Astrocyte (in vitro differentiated cells and primary cell): ENCODE measurements around the gene OXCT1. TPM values are rescaled to one million over a fixed set of nuclear protein-coding genes. Genes with fewer than 3 reads are reported as not detected.

ENCODE experiments used
- DNase-seq: peaks from one replicate; pipeline ENCODE4 v3.0.0-alpha.2; 2010; ENCODE audit warnings: low read depth
- FAIRE-seq: peaks from 2 replicates; lab custom pipeline; 2011; peaks lifted over from hg19 to GRCh38; lab: Jason Lieb, UNC
- H2AFZ ChIP-seq: 2 replicates; pipeline ENCODE4 v1.6.0; 2012; ENCODE audit warnings: low read depth, low read length, inconsistent platforms
- H3K27ac ChIP-seq: 2 replicates; pipeline ENCODE4 v1.5.1; 2011; ENCODE audit warnings: low read depth, low read length, inconsistent platforms
- H3K27me3 ChIP-seq: 2 replicates; pipeline ENCODE4 v1.6.0; 2011; ENCODE audit warnings: low read length, inconsistent platforms; ENCODE audit not compliant: insufficient read depth
- H3K36me3 ChIP-seq: 2 replicates; pipeline ENCODE4 v1.5.1; 2011; ENCODE audit warnings: low read length, inconsistent platforms; ENCODE audit not compliant: insufficient read depth
- H3K4me1 ChIP-seq: 2 replicates; pipeline ENCODE4 v1.5.1; 2011; ENCODE audit warnings: low read length, inconsistent platforms; ENCODE audit not compliant: insufficient read depth
- H3K4me2 ChIP-seq: 2 replicates; pipeline ENCODE4 v1.6.0; 2012; ENCODE audit warnings: low read length, inconsistent platforms
- H3K4me3 ChIP-seq: 2 replicates; pipeline ENCODE4 v1.5.1; 2011; ENCODE audit warnings: low read depth, mild to moderate bottlenecking, low read length, inconsistent platforms; ENCODE audit not compliant: insufficient read depth
- H3K79me2 ChIP-seq: 2 replicates; pipeline ENCODE4 v1.6.0; 2012; ENCODE audit warnings: mild to moderate bottlenecking, low read length, inconsistent platforms; ENCODE audit not compliant: insufficient read depth
- H3K9ac ChIP-seq: 2 replicates; pipeline ENCODE4 v1.6.0; 2012; ENCODE audit warnings: mild to moderate bottlenecking, low read length, inconsistent platforms
- H3K9me3 ChIP-seq: 2 replicates; pipeline ENCODE4 v1.5.1; 2012; ENCODE audit warnings: low read depth, mild to moderate bottlenecking, low read length, inconsistent platforms; ENCODE audit not compliant: insufficient read depth
- H4K20me1 ChIP-seq: 2 replicates; pipeline ENCODE4 v1.6.0; 2012; ENCODE audit warnings: low read length, inconsistent platforms; ENCODE audit not compliant: insufficient read depth
- H3K27ac Mint-ChIP-seq: one replicate; pipeline ENCODE4 v1.8.0; 2021; ENCODE audit warnings: mild to moderate bottlenecking, mixed read lengths; ENCODE audit not compliant: unreplicated experiment
- H3K27me3 Mint-ChIP-seq: one replicate; pipeline ENCODE4 v1.8.0; 2021; ENCODE audit warnings: low read depth, mixed read lengths; ENCODE audit not compliant: unreplicated experiment
- H3K36me3 Mint-ChIP-seq: one replicate; pipeline ENCODE4 v1.8.0; 2021; ENCODE audit warnings: low read depth, mixed read lengths; ENCODE audit not compliant: unreplicated experiment
- H3K4me1 Mint-ChIP-seq: one replicate; pipeline ENCODE4 v1.8.0; 2021; ENCODE audit warnings: low read depth, mixed read lengths; ENCODE audit not compliant: unreplicated experiment
- H3K4me3 Mint-ChIP-seq: one replicate; pipeline ENCODE4 v1.8.0; 2021; ENCODE audit warnings: mild to moderate bottlenecking, moderate library complexity, mixed read lengths; ENCODE audit not compliant: unreplicated experiment
- H3K9me3 Mint-ChIP-seq: one replicate; pipeline ENCODE4 v1.8.0; 2021; ENCODE audit warnings: mild to moderate bottlenecking, mixed read lengths; ENCODE audit not compliant: unreplicated experiment
- EZH2 ChIP-seq: IDR thresholded peaks from 2 replicates; pipeline ENCODE4 v1.6.1; 2012; ENCODE audit warnings: mild to moderate bottlenecking, low read length, inconsistent platforms; ENCODE audit not compliant: insufficient read depth
- total RNA-seq: library from RNA; stranded (reverse); gene quantifications from 2 replicates; pipeline ENCODE4 v1.2.1, GENCODE V29; 2021
- TF ChIP-seq, protein P1 (sequence below): IDR thresholded peaks from 2 replicates; pipeline ENCODE4 v1.5.1; 2011; ENCODE audit warnings: low read depth, mild to moderate bottlenecking, inconsistent platforms, low read length, moderate library complexity; ENCODE audit not compliant: insufficient read depth

Gene OXCT1
- total RNA-seq, 1 donor from 2014 or later: 24.9 TPM

DNA sequence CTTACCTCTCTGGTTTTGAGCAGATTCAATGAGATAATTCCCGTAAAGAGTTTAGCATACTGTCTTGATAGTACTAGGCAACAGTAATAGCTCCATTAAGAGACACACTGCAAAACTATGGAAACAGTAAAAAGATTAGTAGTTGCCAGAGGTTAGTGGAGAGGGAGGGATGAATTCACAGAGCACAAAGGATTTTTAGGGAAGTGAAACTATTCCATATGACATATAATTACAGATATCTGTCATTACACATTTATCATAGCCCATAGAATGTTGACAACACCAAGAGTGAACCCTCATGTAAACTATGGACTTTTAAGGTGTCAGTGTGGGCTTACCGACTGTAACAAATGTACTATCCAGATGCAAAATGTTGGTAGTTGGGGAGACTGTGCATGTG, 183.5 kb downstream of the OXCT1 start:
- no peak for TF ChIP-seq EZH2
- TF ChIP-seq, protein P1, sequence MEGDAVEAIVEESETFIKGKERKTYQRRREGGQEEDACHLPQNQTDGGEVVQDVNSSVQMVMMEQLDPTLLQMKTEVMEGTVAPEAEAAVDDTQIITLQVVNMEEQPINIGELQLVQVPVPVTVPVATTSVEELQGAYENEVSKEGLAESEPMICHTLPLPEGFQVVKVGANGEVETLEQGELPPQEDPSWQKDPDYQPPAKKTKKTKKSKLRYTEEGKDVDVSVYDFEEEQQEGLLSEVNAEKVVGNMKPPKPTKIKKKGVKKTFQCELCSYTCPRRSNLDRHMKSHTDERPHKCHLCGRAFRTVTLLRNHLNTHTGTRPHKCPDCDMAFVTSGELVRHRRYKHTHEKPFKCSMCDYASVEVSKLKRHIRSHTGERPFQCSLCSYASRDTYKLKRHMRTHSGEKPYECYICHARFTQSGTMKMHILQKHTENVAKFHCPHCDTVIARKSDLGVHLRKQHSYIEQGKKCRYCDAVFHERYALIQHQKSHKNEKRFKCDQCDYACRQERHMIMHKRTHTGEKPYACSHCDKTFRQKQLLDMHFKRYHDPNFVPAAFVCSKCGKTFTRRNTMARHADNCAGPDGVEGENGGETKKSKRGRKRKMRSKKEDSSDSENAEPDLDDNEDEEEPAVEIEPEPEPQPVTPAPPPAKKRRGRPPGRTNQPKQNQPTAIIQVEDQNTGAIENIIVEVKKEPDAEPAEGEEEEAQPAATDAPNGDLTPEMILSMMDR: no peak
- H3K27ac ChIP-seq: no peak overlapping the region
- H4K20me1 ChIP-seq: no peaks in the 10 kb centered on the region
- H3K4me1 Mint-ChIP-seq: no peaks in the 10 kb centered on the region
- no peaks in the 10 kb centered on the region for H3K36me3 Mint-ChIP-seq
- H3K36me3 ChIP-seq: no peaks in the 10 kb centered on the region
- H3K79me2 ChIP-seq: no peaks in the 10 kb centered on the region
- no peak overlapping the region for H2AFZ ChIP-seq
- no peak overlapping the region for H3K9ac ChIP-seq
- no peak overlapping the region for H3K4me2 ChIP-seq
- H3K9me3 Mint-ChIP-seq: no peaks in the 10 kb centered on the region
- H3K27me3 Mint-ChIP-seq: no peaks in the 10 kb centered on the region
- H3K27me3 ChIP-seq: no peaks in the 10 kb centered on the region
- H3K4me3 Mint-ChIP-seq: no peak overlapping the region
- no peaks in the 10 kb centered on the region for H3K4me1 ChIP-seq
- no peak for DNase-seq
- H3K4me3 ChIP-seq: no peak overlapping the region
- no peaks in the 10 kb centered on the region for H3K9me3 ChIP-seq
- H3K27ac Mint-ChIP-seq: no peak overlapping the region
- FAIRE-seq: no peak

DNA sequence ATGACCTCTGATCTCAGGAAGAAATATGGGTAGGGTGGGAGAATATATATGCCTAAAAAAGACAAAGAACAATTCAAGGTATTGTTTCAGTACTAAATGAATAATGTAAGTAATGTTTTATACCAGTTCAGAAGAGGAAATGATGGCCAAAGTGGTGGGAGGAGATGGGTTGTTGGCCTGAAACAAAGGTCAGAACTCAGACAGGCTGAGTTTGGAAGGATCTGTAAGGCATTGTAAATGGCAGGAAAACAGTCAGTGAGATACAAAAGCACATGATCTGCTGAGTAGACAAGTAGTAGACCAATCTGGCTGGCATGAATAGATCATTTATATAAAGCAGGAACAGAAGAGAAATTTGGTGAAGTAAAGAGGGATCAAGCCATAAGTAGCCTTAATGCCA, 184.0 kb downstream of the OXCT1 start:
- Histone ChIP-seq H3K27ac (no peak overlapping the region), H3K27me3 (no peaks in the 10 kb centered on the region), H3K36me3 (no peaks in the 10 kb centered on the region), H3K4me1 (no peaks in the 10 kb centered on the region), H2AFZ (no peak overlapping the region), H3K4me3 (no peak overlapping the region), H3K9me3 (no peaks in the 10 kb centered on the region), H4K20me1 (no peaks in the 10 kb centered on the region), H3K4me2 (no peak overlapping the region), H3K79me2 (no peaks in the 10 kb centered on the region), H3K9ac (no peak overlapping the region)
- no peak for TF ChIP-seq EZH2
- TF ChIP-seq, protein P1: no peak
- Mint-ChIP-seq H3K9me3 (no peaks in the 10 kb centered on the region), H3K36me3 (no peaks in the 10 kb centered on the region), H3K27me3 (no peaks in the 10 kb centered on the region), H3K4me1 (no peaks in the 10 kb centered on the region), H3K4me3 (no peak overlapping the region), H3K27ac (no peak overlapping the region)
- DNase-seq (no peak), FAIRE-seq (no peak)

DNA sequence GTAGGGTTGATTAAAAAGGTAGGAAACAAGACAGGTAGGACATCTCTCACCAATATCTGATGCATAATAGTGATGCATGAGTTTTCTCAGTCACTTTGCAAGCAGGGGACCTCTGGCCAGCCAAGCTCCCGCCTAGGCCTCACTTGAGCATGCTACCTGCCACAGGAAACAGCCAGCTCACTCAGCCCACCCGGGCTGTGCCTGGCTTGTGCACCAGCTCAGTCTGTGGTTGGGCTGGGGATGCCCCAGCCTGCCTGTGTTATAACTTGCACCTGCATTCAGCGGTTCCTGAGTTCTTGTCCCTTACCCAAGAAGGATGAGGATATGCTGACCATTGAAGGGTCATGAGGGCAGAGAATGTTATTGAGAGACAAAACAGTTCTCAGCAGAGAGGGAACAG, 187.0 kb downstream of the OXCT1 start:
- Mint-ChIP-seq H3K9me3 (no peaks in the 10 kb centered on the region), H3K4me1 (no peaks in the 10 kb centered on the region), H3K36me3 (no peaks in the 10 kb centered on the region), H3K4me3 (no peak overlapping the region), H3K27ac (no peak overlapping the region), H3K27me3 (no peaks in the 10 kb centered on the region)
- H3K4me2 ChIP-seq: no peak overlapping the region
- no peak overlapping the region for H2AFZ ChIP-seq
- H3K4me3 ChIP-seq: no peak overlapping the region
- H3K9ac ChIP-seq: no peak overlapping the region
- H3K27ac ChIP-seq: no peak overlapping the region
- H3K27me3 ChIP-seq: no peaks in the 10 kb centered on the region
- H3K4me1 ChIP-seq: no peaks in the 10 kb centered on the region
- FAIRE-seq (no peak), DNase-seq (no peak)
- no peaks in the 10 kb centered on the region for H3K36me3 ChIP-seq
- no peaks in the 10 kb centered on the region for H3K79me2 ChIP-seq
- TF ChIP-seq, protein P1: no peak
- no peaks in the 10 kb centered on the region for H3K9me3 ChIP-seq
- H4K20me1 ChIP-seq: no peaks in the 10 kb centered on the region
